Measurements from ENCODE around the gene KIF5A. TPM values are rescaled to one million over a fixed set of nuclear protein-coding genes. Genes with fewer than 3 reads are reported as not detected.

Gene KIF5A
- total RNA-seq, 1 experiment from 2014 or later: 3.0 TPM

- no peaks in the 10 kb centered on the region for H3K27me3 ChIP-seq (ENCODE audit: control insufficient read depth, insufficient read depth, low read length)
- H3K9me3 ChIP-seq (ENCODE audit: control insufficient read depth, insufficient read depth, low read depth, low read length): no peaks in the 10 kb centered on the region
- intact Hi-C loops (cut with micrococcal nuclease; ENCODE audit: unreplicated experiment): no loop called here
- CTCF ChIA-PET: interaction anchor here (0.6 kb wide), 1 partner anchor 330 kb away, joined by 9 read pairs; no protein-coding TSS in a partner anchor
- DNase-seq (ENCODE audit: low read depth, low spot score): no peak
- BruUV-seq (replicated peaks): no TSS peak
- TF ChIP-seq TCF7L2 (IDR thresholded peaks at IDR 0.05; ENCODE audit: low read depth, low read length) (no peak), SIN3A (IDR thresholded peaks at IDR 0.05; ENCODE audit: borderline replicate concordance, insufficient read depth, low read depth, low read length) (no peak), CTCF (IDR thresholded peaks at IDR 0.05) (no peak), POLR2AphosphoS5 (IDR thresholded peaks at IDR 0.05; ENCODE audit: low read depth, low read length) (no peak)
- TF ChIP-seq, protein P1, sequence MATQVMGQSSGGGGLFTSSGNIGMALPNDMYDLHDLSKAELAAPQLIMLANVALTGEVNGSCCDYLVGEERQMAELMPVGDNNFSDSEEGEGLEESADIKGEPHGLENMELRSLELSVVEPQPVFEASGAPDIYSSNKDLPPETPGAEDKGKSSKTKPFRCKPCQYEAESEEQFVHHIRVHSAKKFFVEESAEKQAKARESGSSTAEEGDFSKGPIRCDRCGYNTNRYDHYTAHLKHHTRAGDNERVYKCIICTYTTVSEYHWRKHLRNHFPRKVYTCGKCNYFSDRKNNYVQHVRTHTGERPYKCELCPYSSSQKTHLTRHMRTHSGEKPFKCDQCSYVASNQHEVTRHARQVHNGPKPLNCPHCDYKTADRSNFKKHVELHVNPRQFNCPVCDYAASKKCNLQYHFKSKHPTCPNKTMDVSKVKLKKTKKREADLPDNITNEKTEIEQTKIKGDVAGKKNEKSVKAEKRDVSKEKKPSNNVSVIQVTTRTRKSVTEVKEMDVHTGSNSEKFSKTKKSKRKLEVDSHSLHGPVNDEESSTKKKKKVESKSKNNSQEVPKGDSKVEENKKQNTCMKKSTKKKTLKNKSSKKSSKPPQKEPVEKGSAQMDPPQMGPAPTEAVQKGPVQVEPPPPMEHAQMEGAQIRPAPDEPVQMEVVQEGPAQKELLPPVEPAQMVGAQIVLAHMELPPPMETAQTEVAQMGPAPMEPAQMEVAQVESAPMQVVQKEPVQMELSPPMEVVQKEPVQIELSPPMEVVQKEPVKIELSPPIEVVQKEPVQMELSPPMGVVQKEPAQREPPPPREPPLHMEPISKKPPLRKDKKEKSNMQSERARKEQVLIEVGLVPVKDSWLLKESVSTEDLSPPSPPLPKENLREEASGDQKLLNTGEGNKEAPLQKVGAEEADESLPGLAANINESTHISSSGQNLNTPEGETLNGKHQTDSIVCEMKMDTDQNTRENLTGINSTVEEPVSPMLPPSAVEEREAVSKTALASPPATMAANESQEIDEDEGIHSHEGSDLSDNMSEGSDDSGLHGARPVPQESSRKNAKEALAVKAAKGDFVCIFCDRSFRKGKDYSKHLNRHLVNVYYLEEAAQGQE (IDR thresholded peaks at IDR 0.05; ENCODE audit: insufficient read depth in 1 of 2, low read depth in 2 of 2, low read length in 1 of 2): no peak
- no peak overlapping the region for H3K4me3 ChIP-seq (ENCODE audit: low read depth in 2 of 2, low read length in 2 of 2)
- in situ Hi-C loops (cut with HindIII; ENCODE audit: low pct_unique_long_range_greater_than_20kb, low sequenced_read_pairs): no loop called here
- no peaks in the 10 kb centered on the region for H3K4me1 ChIP-seq (ENCODE audit: control insufficient read depth, insufficient read depth, low read length)
- H3K36me3 ChIP-seq (ENCODE audit: control insufficient read depth, insufficient read depth, low read length): no peaks in the 10 kb centered on the region
- no peak for ATAC-seq
- H3K27ac ChIP-seq (ENCODE audit: low read length): no peak overlapping the region
- POLR2A ChIA-PET: interaction anchor here (0.5 kb wide), 1 partner anchor 67 kb away, joined by 8 read pairs; no protein-coding TSS in a partner anchor
These were observed 26.1 kb downstream of the KIF5A start for GRCh38 chr12:57575771-57576612.

GRCh38 chr12:57576613-57577160, 26.8 kb downstream of the KIF5A start:
- ATAC-seq: no peak
- DNase-seq (ENCODE audit: low read depth, low spot score): no peak
- ChIA-PET CTCF (no interaction called here), POLR2A (interaction anchor here (0.5 kb wide), 1 partner anchor 14 kb away, joined by 7 read pairs; the partner anchor contains the start of gene PIP4K2C)
- Histone ChIP-seq H3K27ac (ENCODE audit: low read length) (no peak overlapping the region), H3K36me3 (ENCODE audit: control insufficient read depth, insufficient read depth, low read length) (no peaks in the 10 kb centered on the region), H3K4me3 (ENCODE audit: low read depth in 2 of 2, low read length in 2 of 2) (no peak overlapping the region), H3K9me3 (ENCODE audit: control insufficient read depth, insufficient read depth, low read depth, low read length) (no peaks in the 10 kb centered on the region), H3K4me1 (ENCODE audit: control insufficient read depth, insufficient read depth, low read length) (no peaks in the 10 kb centered on the region), H3K27me3 (ENCODE audit: control insufficient read depth, insufficient read depth, low read length) (no peaks in the 10 kb centered on the region)
- TF ChIP-seq TCF7L2 (IDR thresholded peaks at IDR 0.05; ENCODE audit: low read depth, low read length): no peak
- TF ChIP-seq CTCF (IDR thresholded peaks at IDR 0.05): no peak
- TF ChIP-seq, protein P1 (IDR thresholded peaks at IDR 0.05; ENCODE audit: insufficient read depth in 1 of 2, low read depth in 2 of 2, low read length in 1 of 2): no peak
- in situ Hi-C loops (cut with HindIII; ENCODE audit: low pct_unique_long_range_greater_than_20kb, low sequenced_read_pairs) (no loop called here), intact Hi-C loops (cut with micrococcal nuclease; ENCODE audit: unreplicated experiment) (no loop called here)
- no TSS peak for BruUV-seq (replicated peaks)
